IMR-90 (cell line): ENCODE measurements around the gene TSGA10IP. TPM values are rescaled to one million over a fixed set of nuclear protein-coding genes. Genes with fewer than 3 reads are reported as not detected.

Experiments used
- ATAC-seq: fragments of 200-7000 bp; cut with Tn5 transposase; 2 replicates; pipeline ENCODE4 v1.9.1; 2020; ENCODE audit warnings: low read depth, mild to moderate bottlenecking, moderate library complexity
- BruUV-seq: library from RNA; stranded (reverse); fragments of 400-500 nt; replicated peaks from 2 replicates; lab custom pipeline; 2021; lab: Mats Ljungman, UMichigan
- CTCF ChIA-PET: fragments of 300-600 bp; formaldehyde crosslinking; extraction: SDS; loops from one replicate; lab custom pipeline; 2021; ENCODE audit warnings: antibody characterized with exemption; lab: Yijun Ruan, JAX
- POLR2A ChIA-PET: fragments of 300-600 bp; sonication (Branson Sonifier 250); formaldehyde crosslinking; loops from one replicate; lab custom pipeline; 2022; ENCODE audit warnings: antibody characterized with exemption; ENCODE audit not compliant: unreplicated experiment; lab: Charles Lee
- DNase-seq: peaks from one replicate; pipeline ENCODE4 v3.0.0; 2013
- H2AFZ ChIP-seq: replicated peaks from 2 replicates; pipeline ENCODE3; 2013; ENCODE audit warnings: low read length, mild to moderate bottlenecking; ENCODE audit not compliant: poor library complexity
- H2AK5ac ChIP-seq: 2 replicates; pipeline ENCODE4 v1.6.1; 2013; ENCODE audit warnings: low read depth, low read length, inconsistent platforms
- H2AK9ac ChIP-seq: replicated peaks from 2 replicates; pipeline ENCODE3; 2013; ENCODE audit warnings: mild to moderate bottlenecking, low read depth, low read length, moderate library complexity; ENCODE audit not compliant: poor library complexity
- H2BK120ac ChIP-seq: 2 replicates; pipeline ENCODE4 v1.6.1; 2013; ENCODE audit warnings: low read depth, low read length, inconsistent platforms
- H2BK15ac ChIP-seq: 3 replicates; pipeline ENCODE4 v1.6.1; 2013; ENCODE audit warnings: low read depth, low read length, inconsistent platforms
- H2BK20ac ChIP-seq: 2 replicates; pipeline ENCODE4 v1.6.1; 2013; ENCODE audit warnings: low read depth, mild to moderate bottlenecking, inconsistent platforms, low read length, moderate library complexity
- H2BK5ac ChIP-seq: 2 replicates; pipeline ENCODE4 v1.6.1; 2013; ENCODE audit warnings: mild to moderate bottlenecking, low read depth, low read length, inconsistent platforms; ENCODE audit not compliant: poor library complexity, severe bottlenecking
- H3K14ac ChIP-seq: replicated peaks from 2 replicates; pipeline ENCODE4 v1.6.1; 2013; ENCODE audit warnings: low read depth, low read length, inconsistent platforms
- H3K18ac ChIP-seq: 2 replicates; pipeline ENCODE4 v1.6.1; 2013; ENCODE audit warnings: low read depth, low read length, control low read depth
- H3K23ac ChIP-seq: 2 replicates; pipeline ENCODE4 v1.6.1; 2013; ENCODE audit warnings: low read depth, low read length, inconsistent platforms
- H3K27ac ChIP-seq: 2 replicates; pipeline ENCODE4 v1.5.1; 2013; ENCODE audit warnings: mild to moderate bottlenecking, control low read depth, low read length; ENCODE audit not compliant: insufficient read depth
- H3K27me3 ChIP-seq: 2 replicates; pipeline ENCODE4 v1.6.1; 2013; ENCODE audit warnings: low read length; ENCODE audit not compliant: control insufficient read depth, insufficient read depth
- H3K36me3 ChIP-seq: 2 replicates; pipeline ENCODE4 v1.6.1; 2013; ENCODE audit warnings: low read length, mixed read lengths; ENCODE audit not compliant: control insufficient read depth, insufficient read depth
- H3K4ac ChIP-seq: 2 replicates; pipeline ENCODE4 v1.6.1; 2013; ENCODE audit warnings: low read depth, low read length, inconsistent platforms
- H3K4me1 ChIP-seq: 2 replicates; pipeline ENCODE4 v1.6.1; 2013; ENCODE audit warnings: low read length, mixed read lengths; ENCODE audit not compliant: control insufficient read depth, insufficient read depth
- H3K4me2 ChIP-seq: 2 replicates; pipeline ENCODE4 v1.6.1; 2013; ENCODE audit warnings: low read depth, mild to moderate bottlenecking, control low read depth, low read length, moderate library complexity
- H3K4me3 ChIP-seq: 2 replicates; pipeline ENCODE4 v1.5.1; 2013; ENCODE audit warnings: low read depth, mild to moderate bottlenecking, control low read depth, low read length, moderate library complexity; ENCODE audit not compliant: insufficient read depth
- H3K56ac ChIP-seq: 2 replicates; pipeline ENCODE4 v1.6.1; 2013; ENCODE audit warnings: low read length, inconsistent platforms; ENCODE audit not compliant: insufficient read depth; ENCODE audit errors: extremely low read depth
- H3K79me1 ChIP-seq, 2 experiments: 2 replicates each; pipeline ENCODE4 v1.6.1; 2013; ENCODE audit warnings: low read length in 2 of 2, inconsistent platforms in 1 of 2, low read depth in 1 of 2
- H3K9ac ChIP-seq: 2 replicates; pipeline ENCODE4 v1.6.1; 2013; ENCODE audit warnings: low read depth, low read length, control low read depth
- H3K9me1 ChIP-seq: 2 replicates; pipeline ENCODE4 v1.6.1; 2013; ENCODE audit warnings: low read length, inconsistent platforms; ENCODE audit not compliant: insufficient read depth
- H3K9me3 ChIP-seq: 2 replicates; pipeline ENCODE4 v1.6.1; 2013; ENCODE audit warnings: low read length; ENCODE audit not compliant: control insufficient read depth, insufficient read depth
- H4K20me1 ChIP-seq: 2 replicates; pipeline ENCODE4 v1.6.1; 2013; ENCODE audit warnings: low read length, inconsistent platforms; ENCODE audit not compliant: insufficient read depth
- H4K5ac ChIP-seq: 2 replicates; pipeline ENCODE4 v1.6.1; 2013; ENCODE audit warnings: mild to moderate bottlenecking, low read depth, low read length, control low read depth
- H4K8ac ChIP-seq, 2 experiments: 2 replicates each; pipeline ENCODE4 v1.6.1; 2013; ENCODE audit warnings: low read depth in 2 of 2, low read length in 2 of 2, control low read depth in 1 of 2, inconsistent platforms in 1 of 2
- H4K91ac ChIP-seq: 2 replicates; pipeline ENCODE4 v1.6.1; 2013; ENCODE audit warnings: low read depth, low read length, inconsistent platforms; ENCODE audit not compliant: insufficient read depth
- RAD21 ChIP-seq: IDR thresholded peaks from 2 replicates; pipeline ENCODE4 v1.6.1; 2012; ENCODE audit warnings: low read length, improper control_type of control experiment
- WGBS, 2 experiments: methylation state at CpG; one replicate each; pipeline versions ENCODE4 v1.1.5 to v1.1.7; 2013; ENCODE audit warnings: missing lambda C conversion rate in 2 of 2; ENCODE audit not compliant: insufficient read length in 1 of 2; ENCODE audit errors: extremely low coverage in 2 of 2; 5-methylcytosine and 5-hydroxymethylcytosine counted together
- dilution Hi-C: fragments of 300-500 bp; cut with HindIII; formaldehyde crosslinking; loops from one replicate; pipeline ENCODE4 v1.14.3; 2018; ENCODE audit warnings: low sequenced_read_pairs; ENCODE audit not compliant: unreplicated experiment
- in situ Hi-C: fragments of 300-500 bp; cut with MboI; formaldehyde crosslinking; loops from 3 replicates; pipeline ENCODE4 v1.14.3; 2019; ENCODE audit warnings: low sequenced_read_pairs, inconsistent platforms, mixed read lengths
- intact Hi-C: fragments of 100-400 bp; cut with micrococcal nuclease; formaldehyde crosslinking; loops from 2 replicates; pipeline ENCODE4 v1.10.0; 2022
- polyA plus RNA-seq, 3 experiments: library from polyadenylated mRNA; depleted of rRNA; stranded (reverse); fragments of >200 nt; gene quantifications; 2 replicates each; pipeline ENCODE4 v1.2.3, GENCODE V29; 2012; ENCODE audit warnings: low replicate concordance in 1 of 3
- total RNA-seq: library from RNA; depleted of rRNA; stranded (reverse); fragments of >200 nt; gene quantifications from 2 replicates; pipeline ENCODE4 v1.2.3, GENCODE V29; 2012
- TF ChIP-seq, protein P1 (sequence below): conservative IDR thresholded peaks from 2 replicates; pipeline ENCODE4 v1.5.1; 2012; ENCODE audit warnings: mild to moderate bottlenecking, low read depth, low read length, improper control_type of control experiment

Gene TSGA10IP
- total and polyA plus RNA-seq, 2 of the 4 experiments (the other 2 are of a cell fraction): 0.21 TPM; not detected in 1

DNA sequence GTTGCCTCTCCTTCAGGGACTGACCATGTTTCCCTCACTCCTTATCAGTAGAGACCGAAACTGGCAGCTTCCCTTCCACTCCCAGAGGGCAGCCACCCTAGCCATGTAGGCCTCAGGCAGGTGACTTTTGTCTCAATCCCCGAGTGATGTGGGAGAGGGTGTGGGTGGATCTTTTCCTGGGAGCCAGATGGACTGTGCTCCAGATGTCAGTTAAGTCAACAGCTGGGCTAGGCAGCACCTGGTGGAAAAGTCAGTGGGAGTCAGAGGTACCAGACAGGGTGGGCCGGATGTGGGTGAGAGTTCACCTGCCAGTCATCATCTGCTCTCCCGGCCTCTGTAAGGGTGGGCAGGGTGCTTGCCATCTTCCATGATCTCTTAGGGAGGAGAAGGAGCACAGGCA is 58.9 kb downstream of the TSGA10IP start:
- intact Hi-C loops: no loop called here
- Histone ChIP-seq H3K9ac (no peak overlapping the region), H3K79me1 (peaks cover 27 to 40% of the 10 kb centered on the region in 2 experiments), H4K20me1 (peaks cover 11% of the 10 kb centered on the region), H3K27me3 (no peaks in the 10 kb centered on the region), H3K9me1 (0 out of 2 replicates have a peak, but pooled peaks cover 3% of the 10 kb centered on the region), H2BK15ac (no peak overlapping the region), H3K36me3 (peaks cover 19% of the 10 kb centered on the region), H2BK5ac (no peak overlapping the region), H3K23ac (no peak overlapping the region), H2AFZ (no peak overlapping the region), H3K4me2 (no peak overlapping the region), H2BK120ac (no peak overlapping the region), H4K8ac (no peak overlapping the region), H2AK5ac (no peak overlapping the region), H3K4me3 (no peak overlapping the region), H3K4ac (no peak overlapping the region), H3K27ac (no peak overlapping the region), H3K14ac (no peak overlapping the region), H4K91ac (no peak overlapping the region), H2BK20ac (no peak overlapping the region), H3K4me1 (no peaks in the 10 kb centered on the region; the same call in 1 of the 2 replicates), H4K5ac (no peak overlapping the region), H3K18ac (no peak overlapping the region), H2AK9ac (no peak overlapping the region), H3K9me3 (no peaks in the 10 kb centered on the region), H3K56ac (no peak overlapping the region)
- dilution Hi-C loops: no loop called here
- ATAC-seq (no peak), DNase-seq (no peak)
- in situ Hi-C loops: no loop called here
- BruUV-seq: no TSS peak
- POLR2A ChIA-PET: no interaction called here
- TF ChIP-seq, protein P1, sequence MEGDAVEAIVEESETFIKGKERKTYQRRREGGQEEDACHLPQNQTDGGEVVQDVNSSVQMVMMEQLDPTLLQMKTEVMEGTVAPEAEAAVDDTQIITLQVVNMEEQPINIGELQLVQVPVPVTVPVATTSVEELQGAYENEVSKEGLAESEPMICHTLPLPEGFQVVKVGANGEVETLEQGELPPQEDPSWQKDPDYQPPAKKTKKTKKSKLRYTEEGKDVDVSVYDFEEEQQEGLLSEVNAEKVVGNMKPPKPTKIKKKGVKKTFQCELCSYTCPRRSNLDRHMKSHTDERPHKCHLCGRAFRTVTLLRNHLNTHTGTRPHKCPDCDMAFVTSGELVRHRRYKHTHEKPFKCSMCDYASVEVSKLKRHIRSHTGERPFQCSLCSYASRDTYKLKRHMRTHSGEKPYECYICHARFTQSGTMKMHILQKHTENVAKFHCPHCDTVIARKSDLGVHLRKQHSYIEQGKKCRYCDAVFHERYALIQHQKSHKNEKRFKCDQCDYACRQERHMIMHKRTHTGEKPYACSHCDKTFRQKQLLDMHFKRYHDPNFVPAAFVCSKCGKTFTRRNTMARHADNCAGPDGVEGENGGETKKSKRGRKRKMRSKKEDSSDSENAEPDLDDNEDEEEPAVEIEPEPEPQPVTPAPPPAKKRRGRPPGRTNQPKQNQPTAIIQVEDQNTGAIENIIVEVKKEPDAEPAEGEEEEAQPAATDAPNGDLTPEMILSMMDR: no peak
- no peak for TF ChIP-seq RAD21
- CTCF ChIA-PET: no interaction called here
- no CpG with 5 or more reads among the region's 4 CpGs for WGBS, 2 experiments
